Muscle layer of duodenum (tissue), 2 donors: Measurements from ENCODE around the gene POLR2F.

Experiments
- H3K27ac ChIP-seq: one replicate; pipeline ENCODE4 v1.7.0; 2013; ENCODE audit warnings: mild to moderate bottlenecking, low read length
- H3K27me3 ChIP-seq: one replicate; pipeline ENCODE4 v1.7.0; 2013; ENCODE audit warnings: low read depth, mild to moderate bottlenecking, control low read depth, low read length
- H3K36me3 ChIP-seq, 2 donors: one replicate each; pipeline ENCODE4 v1.7.0; 2013; ENCODE audit warnings: low read length in 2 of 2, control low read depth in 1 of 2, mild to moderate bottlenecking in 1 of 2; ENCODE audit not compliant: insufficient read depth in 2 of 2, control insufficient read depth in 1 of 2
- H3K4me1 ChIP-seq, 2 donors: one replicate each; pipeline ENCODE4 v1.7.0; 2013; ENCODE audit warnings: low read length in 2 of 2, mild to moderate bottlenecking in 2 of 2, control low read depth in 1 of 2, moderate library complexity in 1 of 2; ENCODE audit not compliant: insufficient read depth in 2 of 2, control insufficient read depth in 1 of 2
- H3K4me3 ChIP-seq, 2 donors: one replicate each; pipeline ENCODE4 v1.7.0; 2013; ENCODE audit warnings: low read length in 2 of 2, low read depth in 1 of 2, mild to moderate bottlenecking in 1 of 2
- H3K9me3 ChIP-seq, 2 donors: one replicate each; pipeline ENCODE4 v1.7.0; 2013; ENCODE audit warnings: low read length in 2 of 2, control low read depth in 1 of 2, mild to moderate bottlenecking in 1 of 2; ENCODE audit not compliant: control insufficient read depth in 1 of 2
- donor health status: healthy.

POLR2F gene

DNA sequence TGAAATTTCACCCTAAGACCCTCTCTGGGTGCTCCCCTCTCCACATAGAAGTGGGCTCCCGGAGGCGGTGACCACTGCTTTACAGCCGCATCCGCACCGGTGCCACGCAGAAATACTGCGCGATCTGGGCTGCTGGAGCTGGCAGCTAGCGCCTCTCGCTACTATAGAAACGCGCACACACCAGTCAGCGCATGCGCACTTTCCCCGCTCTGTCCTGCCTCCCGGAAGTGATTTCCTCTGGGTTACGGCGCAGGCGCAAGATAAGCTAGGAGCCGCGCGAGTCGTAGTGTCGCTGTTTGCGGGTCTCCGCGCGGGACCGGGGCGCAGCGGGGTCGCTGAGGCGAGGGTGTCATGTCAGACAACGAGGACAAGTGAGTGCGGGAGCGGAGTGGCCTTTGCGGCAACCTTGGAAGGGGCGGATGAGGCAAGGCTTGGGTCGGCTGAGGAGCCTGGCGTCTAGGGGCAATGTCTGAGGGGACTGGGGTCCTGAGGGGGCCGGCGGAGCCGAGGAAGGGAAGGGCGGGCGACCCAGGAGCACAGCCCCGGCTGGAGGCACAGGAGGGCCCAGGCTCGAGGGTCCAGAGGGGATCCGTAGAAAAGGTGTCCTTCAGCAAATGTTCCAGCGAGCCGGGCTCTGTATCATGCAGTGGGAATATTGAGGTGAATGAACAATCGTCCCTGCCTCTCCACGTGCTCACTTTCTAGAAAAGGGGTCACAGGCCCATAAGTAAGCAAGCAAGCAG is at the start of gene POLR2F, which contains the start of gene C22orf23:
TSS of gene POLR2F (plus strand) at position 263 of the 743 bp plus-strand sequence. CDS start at position 352, 89 bp downstream.
TSS of gene C22orf23 (minus strand) at position 165 of the 743 bp plus-strand sequence. CDS start 452 bp downstream, outside the sequence.
- Histone ChIP-seq H3K9me3 (no peaks in the 10 kb centered on the region), H3K27me3 (no peaks in the 10 kb centered on the region), H3K36me3 (peaks cover 17 to 19% of the 10 kb centered on the region in 2 donors), H3K4me1 (peaks cover 5 to 18% of the 10 kb centered on the region in 2 donors), H3K4me3 (peak within 1 kb of the TSS; percentile 95 to 100), H3K27ac (peak within 1 kb of the TSS; percentile 61)

GRCh38 chr22:37904572-37905533 is 48.6 kb upstream of the POLR2F start:
- H3K4me3 ChIP-seq, result peak overlapping the region in 1 of 2 donors; percentile 65
- peaks cover 0 to 36% of the 10 kb centered on the region in 2 donors for H3K4me1 ChIP-seq
- H3K27me3 ChIP-seq, result no peaks in the 10 kb centered on the region
- peak overlapping the region; percentile 67 for H3K27ac ChIP-seq
- H3K36me3 ChIP-seq, result peaks cover 0 to 7% of the 10 kb centered on the region in 2 donors
- no peaks in the 10 kb centered on the region for H3K9me3 ChIP-seq

GRCh38 chr22:37905534-37906363 is 47.8 kb upstream of the POLR2F start, which contains the start of gene MICALL1:
TSS of gene MICALL1 (plus strand) at chr22:37906297. CDS start at chr22:37906423, 126 bp downstream.
- Histone ChIP-seq H3K27me3 (no peaks in the 10 kb centered on the region), H3K4me1 (peaks cover 0 to 45% of the 10 kb centered on the region in 2 donors), H3K27ac (peak within 1 kb of the TSS; percentile 67), H3K9me3 (no peaks in the 10 kb centered on the region), H3K4me3 (peak within 1 kb of the TSS; percentile 60 to 79), H3K36me3 (peaks cover 0 to 7% of the 10 kb centered on the region in 2 donors)

DNA sequence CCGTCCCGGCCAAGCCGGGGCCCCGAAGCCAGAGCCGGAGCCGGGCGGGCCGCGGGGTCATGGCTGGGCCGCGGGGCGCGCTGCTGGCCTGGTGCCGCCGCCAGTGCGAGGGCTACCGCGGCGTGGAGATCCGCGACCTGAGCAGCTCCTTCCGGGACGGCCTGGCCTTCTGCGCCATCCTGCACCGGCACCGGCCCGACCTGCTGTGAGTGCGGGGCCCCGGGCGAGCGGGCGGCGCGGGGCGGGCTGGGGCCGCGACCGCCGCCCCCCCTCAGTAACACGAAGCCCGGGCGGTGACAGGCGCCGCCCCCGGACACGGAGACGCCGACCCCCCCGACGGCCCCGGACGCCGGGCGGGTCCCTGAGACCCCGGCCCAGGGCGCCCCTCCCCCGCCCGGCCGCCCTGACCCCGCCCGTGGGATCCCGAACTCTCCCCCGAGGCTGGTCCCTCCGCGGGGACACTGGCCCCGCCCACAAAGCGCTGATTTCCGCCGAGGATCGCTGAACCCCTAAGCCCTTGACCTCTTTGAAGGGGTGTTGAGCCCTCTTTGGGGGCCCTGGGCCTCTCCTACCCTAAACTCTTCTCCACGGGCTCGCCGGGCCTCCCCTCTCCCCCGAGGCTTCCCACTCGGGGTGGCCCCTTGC is 47.0 kb upstream of the POLR2F start:
- Histone ChIP-seq H3K27ac (peak overlapping the region; percentile 12), H3K4me3 (peak overlapping the region; percentile 60 to 79), H3K36me3 (peaks cover 0 to 7% of the 10 kb centered on the region in 2 donors), H3K9me3 (no peaks in the 10 kb centered on the region), H3K27me3 (no peaks in the 10 kb centered on the region), H3K4me1 (peaks cover 0 to 49% of the 10 kb centered on the region in 2 donors)

DNA sequence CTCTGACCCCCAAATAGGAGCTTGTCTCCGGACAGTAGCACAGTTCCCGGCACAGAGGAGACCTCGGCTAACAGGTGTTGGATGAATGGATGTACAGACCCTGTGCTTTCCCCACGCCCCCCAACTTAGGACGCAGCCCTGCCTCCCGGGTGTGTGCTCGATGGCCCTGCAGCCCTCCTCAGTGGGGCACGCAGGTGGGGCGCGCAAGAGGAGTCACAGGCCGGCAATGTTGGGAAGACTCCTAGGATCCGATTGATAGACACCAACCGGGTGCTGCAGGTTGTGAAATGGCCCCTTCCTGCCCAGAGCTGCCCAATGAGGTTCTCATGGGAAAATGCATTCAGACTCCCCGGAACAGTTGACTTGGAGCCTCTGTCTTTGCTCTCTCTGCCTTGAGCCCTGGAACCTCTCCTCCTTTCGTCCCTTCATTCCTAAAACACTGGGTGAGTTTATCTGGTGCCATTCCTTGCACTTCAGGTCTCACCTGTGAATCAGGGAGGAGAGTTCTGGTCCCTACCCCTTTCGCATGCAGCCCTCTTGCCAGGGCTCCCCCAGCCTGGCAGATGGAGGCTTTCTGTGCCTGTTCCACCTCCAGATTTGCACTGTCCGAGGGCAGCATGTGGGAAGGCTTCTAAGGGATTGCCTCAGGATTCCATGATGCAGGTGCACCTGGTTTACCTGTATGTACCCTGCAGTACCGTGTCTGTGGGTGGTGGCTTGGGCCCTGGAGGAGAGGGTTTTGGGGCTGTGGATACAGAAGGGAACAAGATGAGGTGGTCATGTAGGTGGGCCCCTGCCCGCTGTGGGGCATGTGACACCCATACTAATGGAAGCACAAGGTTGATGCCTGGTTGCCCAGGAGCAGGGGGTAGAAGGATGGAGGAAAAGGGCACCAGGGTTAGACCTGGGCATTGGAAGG is 46.2 kb upstream of the POLR2F start:
- H3K27ac ChIP-seq, result peak overlapping the region; percentile 12
- peak overlapping the region; percentile 60 to 79 for H3K4me3 ChIP-seq
- H3K27me3 ChIP-seq, result no peaks in the 10 kb centered on the region
- no peaks in the 10 kb centered on the region for H3K9me3 ChIP-seq
- peaks cover 0 to 55% of the 10 kb centered on the region in 2 donors for H3K4me1 ChIP-seq
- peaks cover 0 to 7% of the 10 kb centered on the region in 2 donors for H3K36me3 ChIP-seq

DNA sequence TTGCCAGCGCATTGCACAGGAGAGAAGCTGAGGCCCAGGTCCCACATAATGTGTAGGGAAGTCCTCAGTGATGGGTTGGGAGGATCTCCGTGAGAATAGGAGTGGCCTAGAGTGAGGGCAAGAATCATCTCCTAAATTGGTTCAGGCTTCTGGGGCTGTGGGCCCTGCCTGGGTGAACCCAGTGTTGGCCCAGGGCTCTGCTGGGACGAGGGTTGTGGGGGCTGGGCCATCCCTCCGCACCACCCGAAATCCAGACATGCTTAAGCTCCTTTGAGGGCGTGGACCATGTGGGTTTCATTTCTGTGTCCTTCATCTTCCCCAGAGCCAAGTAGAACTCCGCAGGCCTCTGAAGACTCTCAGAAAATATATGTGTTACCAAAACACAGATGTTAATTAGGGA is 43.7 kb upstream of the POLR2F start:
- H3K9me3 ChIP-seq, result no peaks in the 10 kb centered on the region
- peak overlapping the region in 1 of 2 donors; percentile 9 for H3K4me3 ChIP-seq
- H3K4me1 ChIP-seq, result peaks cover 0 to 63% of the 10 kb centered on the region in 2 donors
- H3K36me3 ChIP-seq, result peaks cover 0 to 14% of the 10 kb centered on the region in 2 donors
- H3K27ac ChIP-seq, result peak overlapping the region; percentile 79
- no peaks in the 10 kb centered on the region for H3K27me3 ChIP-seq

GRCh38 chr22:37910890-37911672 is 42.4 kb upstream of the POLR2F start:
- H3K4me1 ChIP-seq, result peaks cover 0 to 58% of the 10 kb centered on the region in 2 donors

DNA sequence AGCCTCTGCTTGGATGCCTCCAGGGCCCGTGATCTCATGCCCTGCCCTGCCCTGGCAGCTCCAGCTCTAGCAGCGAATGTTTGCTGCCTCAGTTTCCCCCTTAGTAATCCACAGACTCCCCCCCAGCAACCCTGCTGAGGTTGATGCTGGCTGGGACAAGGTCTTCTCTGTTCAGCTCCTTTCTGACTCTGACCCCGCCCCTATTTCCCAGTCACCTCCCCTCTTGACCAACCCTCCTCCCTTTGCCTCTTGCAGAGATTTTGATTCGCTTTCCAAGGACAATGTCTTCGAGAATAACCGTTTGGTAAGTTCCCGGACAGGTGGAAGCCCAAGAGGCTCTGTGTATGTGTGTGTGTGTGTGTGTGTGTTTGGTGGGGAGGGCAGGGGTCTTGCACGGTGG is 41.8 kb upstream of the POLR2F start:
- Histone ChIP-seq H3K27ac (no peak overlapping the region), H3K36me3 (peaks cover 6 to 14% of the 10 kb centered on the region in 2 donors), H3K27me3 (no peaks in the 10 kb centered on the region), H3K4me1 (peaks cover 0 to 57% of the 10 kb centered on the region in 2 donors), H3K9me3 (no peaks in the 10 kb centered on the region), H3K4me3 (peak overlapping the region in 1 of 2 donors; percentile 30)

More at GRCh38 chr22:37910890-37911672, 42.4 kb upstream of the POLR2F start:
- Histone ChIP-seq H3K9me3 (no peaks in the 10 kb centered on the region), H3K27me3 (no peaks in the 10 kb centered on the region), H3K4me3 (peak overlapping the region in 1 of 2 donors; percentile 30), H3K27ac (peak overlapping the region; percentile 79), H3K36me3 (peaks cover under 1 to 8% of the 10 kb centered on the region in 2 donors)

- no peak overlapping the region for H3K27ac ChIP-seq
- H3K36me3 ChIP-seq, result peaks cover 7 to 19% of the 10 kb centered on the region in 2 donors
- H3K9me3 ChIP-seq, result no peaks in the 10 kb centered on the region
- H3K4me1 ChIP-seq, result peaks cover 0 to 53% of the 10 kb centered on the region in 2 donors
- no peak overlapping the region for H3K4me3 ChIP-seq
- H3K27me3 ChIP-seq, result no peaks in the 10 kb centered on the region
Observed at GRCh38 chr22:37912171-37912570, 41.3 kb upstream of the POLR2F start.
